Tibial artery (tissue), 4 donors: Measurements from ENCODE around the gene KIF18B.
A peak's percentile ranks its signal among the peaks of the same experiment; 100 is the strongest.

ENCODE experiments used
- DNase-seq, 2 donors: peaks; one replicate each; pipeline ENCODE4 v3.0.0-alpha.2; 2019
- H3K27ac ChIP-seq, 2 donors: fragments of 200-600 bp; sonication (generic) in 1 of 2; 1 replicate in 1 of 2; 2 replicates in 1 of 2; pipeline ENCODE4 v1.5.1; 2018 to 2019; ENCODE audit warnings: mild to moderate bottlenecking in 1 of 2
- H3K27me3 ChIP-seq, 2 donors: fragments of 200-600 bp; sonication (generic) in 1 of 2; one replicate each; pipeline versions ENCODE4 v1.5.1 to v1.6.0; 2016 to 2019
- H3K36me3 ChIP-seq, 3 donors: fragments of 200-600 bp; sonication (generic) in 2 of 3; one replicate each; pipeline ENCODE4 v1.5.1; 2016 to 2019; ENCODE audit warnings: mild to moderate bottlenecking in 2 of 3
- H3K4me1 ChIP-seq, 4 donors: fragments of 200-600 bp; sonication (generic) in 2 of 4; 1 replicate in 3 of 4; 2 replicates in 1 of 4; pipeline ENCODE4 v1.5.1; 2016 to 2019
- H3K4me3 ChIP-seq, 2 donors: fragments of 200-600 bp; sonication (generic) in 1 of 2; 1 replicate in 1 of 2; 2 replicates in 1 of 2; pipeline ENCODE4 v1.5.1; 2018 to 2019; ENCODE audit warnings: mild to moderate bottlenecking in 2 of 2
- H3K9me3 ChIP-seq, 3 donors: fragments of 200-600 bp; sonication (generic) in 1 of 3; one replicate each; pipeline ENCODE4 v1.5.1; 2016 to 2019
- intact Hi-C: fragments of 100-400 bp; cut with DNase I; formaldehyde crosslinking; loops from one replicate; pipeline ENCODE4 v1.15.0; 2023; ENCODE audit warnings: low total_unique reads
- TF ChIP-seq, protein P1 (sequence below), 2 experiments: fragments of 200-600 bp in 1 of 2; fragments of 450-650 bp in 1 of 2; IDR thresholded peaks; one replicate each; pipeline ENCODE4 v1.5.1; 2017 to 2019; ENCODE audit warnings: antibody characterized with exemption in 2 of 2, mild to moderate bottlenecking in 1 of 2, moderate library complexity in 1 of 2

KIF18B gene

DNA sequence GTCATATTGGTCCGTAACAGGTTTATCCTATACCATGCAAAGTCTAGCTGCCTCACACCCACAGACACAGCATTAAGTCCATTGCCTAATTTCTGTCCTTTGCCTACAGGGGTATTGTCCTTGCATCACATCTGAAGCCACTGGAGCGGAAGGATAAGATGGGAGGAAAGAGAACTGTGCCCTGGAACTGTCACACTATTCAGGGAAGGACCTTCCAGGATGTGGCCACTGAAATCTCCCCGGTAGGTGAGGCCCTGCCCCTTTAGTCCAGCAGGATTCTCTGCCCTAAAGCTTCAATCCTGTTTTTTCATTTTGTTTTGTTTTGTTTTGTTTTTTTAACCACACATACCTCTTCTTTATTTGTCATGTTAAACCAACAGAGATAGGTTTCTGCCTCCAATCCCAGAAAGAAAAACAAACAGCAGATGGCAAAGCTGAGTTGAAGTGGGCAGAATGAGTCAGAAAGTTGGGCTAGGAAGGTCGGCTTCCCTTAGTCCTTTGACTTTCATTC lies 46.1 kb downstream of the KIF18B start:
- Histone ChIP-seq H3K27ac (no peak overlapping the region), H3K36me3 (peaks cover 0 to 3% (median 0%) of the 10 kb centered on the region in 3 donors), H3K9me3 (no peaks in the 10 kb centered on the region), H3K4me3 (no peak overlapping the region), H3K27me3 (no peaks in the 10 kb centered on the region), H3K4me1 (peaks cover 0 to 29% (median 20%) of the 10 kb centered on the region in 4 donors)
- TF ChIP-seq, protein P1, sequence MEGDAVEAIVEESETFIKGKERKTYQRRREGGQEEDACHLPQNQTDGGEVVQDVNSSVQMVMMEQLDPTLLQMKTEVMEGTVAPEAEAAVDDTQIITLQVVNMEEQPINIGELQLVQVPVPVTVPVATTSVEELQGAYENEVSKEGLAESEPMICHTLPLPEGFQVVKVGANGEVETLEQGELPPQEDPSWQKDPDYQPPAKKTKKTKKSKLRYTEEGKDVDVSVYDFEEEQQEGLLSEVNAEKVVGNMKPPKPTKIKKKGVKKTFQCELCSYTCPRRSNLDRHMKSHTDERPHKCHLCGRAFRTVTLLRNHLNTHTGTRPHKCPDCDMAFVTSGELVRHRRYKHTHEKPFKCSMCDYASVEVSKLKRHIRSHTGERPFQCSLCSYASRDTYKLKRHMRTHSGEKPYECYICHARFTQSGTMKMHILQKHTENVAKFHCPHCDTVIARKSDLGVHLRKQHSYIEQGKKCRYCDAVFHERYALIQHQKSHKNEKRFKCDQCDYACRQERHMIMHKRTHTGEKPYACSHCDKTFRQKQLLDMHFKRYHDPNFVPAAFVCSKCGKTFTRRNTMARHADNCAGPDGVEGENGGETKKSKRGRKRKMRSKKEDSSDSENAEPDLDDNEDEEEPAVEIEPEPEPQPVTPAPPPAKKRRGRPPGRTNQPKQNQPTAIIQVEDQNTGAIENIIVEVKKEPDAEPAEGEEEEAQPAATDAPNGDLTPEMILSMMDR (IDR thresholded peaks at IDR 0.05), result no peak
- peak in 1 of 2 donors; percentile 7 for DNase-seq
- intact Hi-C loops, result no loop called here

DNA sequence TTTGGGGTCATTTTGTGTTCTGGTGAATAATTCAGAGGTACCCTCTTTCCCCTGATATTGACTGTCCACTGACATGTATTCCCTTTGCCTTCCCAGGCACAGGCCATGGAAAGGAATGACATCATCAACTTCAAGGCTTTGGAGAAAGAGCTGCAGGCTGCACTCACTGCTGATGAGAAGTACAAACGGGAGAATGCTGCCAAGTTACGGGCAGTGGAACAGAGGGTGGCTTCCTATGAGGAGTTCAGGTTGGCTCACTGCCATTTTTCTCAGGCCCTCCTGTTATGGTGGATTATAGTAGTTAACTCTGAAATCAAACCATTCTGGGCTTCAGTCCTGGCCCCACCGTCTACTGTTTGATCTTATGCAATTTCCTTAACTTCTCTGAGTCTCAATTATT lies 46.7 kb downstream of the KIF18B start:
- intact Hi-C loops, result no loop called here
- H3K27ac ChIP-seq, result no peak overlapping the region
- no peaks in the 10 kb centered on the region for H3K9me3 ChIP-seq
- DNase-seq, result peak; percentile 38 to 60
- H3K4me3 ChIP-seq, result no peak overlapping the region
- peaks cover 0 to 4% (median 0%) of the 10 kb centered on the region in 3 donors for H3K36me3 ChIP-seq
- peaks cover 0 to 29% (median 20%) of the 10 kb centered on the region in 4 donors for H3K4me1 ChIP-seq
- TF ChIP-seq, protein P1 (IDR thresholded peaks at IDR 0.05), result no peak
- H3K27me3 ChIP-seq, result no peaks in the 10 kb centered on the region

DNA sequence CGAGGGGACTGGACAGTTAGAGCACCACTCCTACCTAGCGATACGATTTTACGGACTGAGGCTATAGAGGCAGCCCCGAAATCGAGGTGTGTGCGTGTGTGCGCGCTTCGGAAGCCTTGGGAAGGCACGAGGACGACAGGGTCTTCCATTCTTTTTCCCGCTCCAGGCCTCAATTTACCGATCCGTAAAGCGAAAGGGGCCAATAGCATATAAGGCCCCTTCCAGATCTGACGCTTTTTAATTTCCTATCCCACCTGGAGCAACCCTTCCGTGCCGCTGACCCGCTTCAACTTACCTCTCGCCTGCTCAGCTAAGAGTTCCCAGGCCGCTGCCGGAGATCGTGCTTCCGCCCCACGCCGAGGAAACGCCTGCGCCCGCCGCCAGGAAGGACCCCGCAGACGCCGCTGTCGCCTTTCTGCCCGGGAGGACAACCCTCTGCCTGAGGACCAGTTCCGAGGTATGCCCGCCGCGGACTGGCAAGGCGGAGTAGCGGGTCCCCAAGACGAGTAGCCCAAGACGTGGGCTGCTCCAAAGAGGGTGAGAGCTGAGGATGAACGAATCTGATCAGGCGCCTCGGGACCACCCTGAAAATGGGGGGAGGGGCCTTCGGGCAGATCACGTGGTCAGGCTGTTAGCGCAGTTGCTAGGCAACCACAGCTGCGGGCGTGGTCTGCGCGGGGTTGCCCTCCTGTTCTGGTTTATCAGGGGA lies 48.3 kb downstream of the KIF18B start, which contains the start of gene EFTUD2:
EFTUD2 (minus strand) TSS at position 372 of the 709 bp plus-strand sequence. CDS start 4,924 bp downstream, outside the sequence.
- Histone ChIP-seq H3K9me3 (no peaks in the 10 kb centered on the region), H3K4me1 (peaks cover 0 to 29% (median 20%) of the 10 kb centered on the region in 4 donors), H3K4me3 (peak within 1 kb of the TSS; percentile 69 to 77), H3K36me3 (peaks cover 0 to 6% (median 6%) of the 10 kb centered on the region in 3 donors), H3K27me3 (no peaks in the 10 kb centered on the region), H3K27ac (peak within 1 kb of the TSS; percentile 84 to 88)
- intact Hi-C loops, result no loop called here
- peak; percentile 89 to 93 for DNase-seq
- TF ChIP-seq, protein P1 (IDR thresholded peaks at IDR 0.05), result peak in 1 of 2 experiments; percentile 49

DNA sequence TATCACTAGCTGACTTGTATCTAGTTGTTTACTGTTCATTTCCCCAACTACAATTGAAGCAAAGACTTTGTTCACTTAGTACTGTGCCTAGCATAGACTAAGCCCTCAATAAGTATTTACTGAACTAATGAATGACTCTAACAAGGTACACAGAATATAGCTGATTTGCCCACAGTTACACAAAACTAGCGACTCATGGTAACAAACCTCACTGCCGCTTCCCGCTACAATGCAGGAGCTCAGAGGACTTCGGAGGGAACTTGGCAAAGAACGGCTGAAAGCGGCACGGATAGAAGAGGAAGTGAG lies 48.9 kb downstream of the KIF18B start:
- peaks cover 0 to 29% (median 20%) of the 10 kb centered on the region in 4 donors for H3K4me1 ChIP-seq
- peak overlapping the region; percentile 69 to 77 for H3K4me3 ChIP-seq
- no peaks in the 10 kb centered on the region for H3K9me3 ChIP-seq
- intact Hi-C loops, result no loop called here
- H3K36me3 ChIP-seq, result peaks cover 5 to 12% (median 11%) of the 10 kb centered on the region in 3 donors
- H3K27ac ChIP-seq, result peak overlapping the region; percentile 84 to 88
- no peak for DNase-seq
- TF ChIP-seq, protein P1 (IDR thresholded peaks at IDR 0.05), result no peak
- H3K27me3 ChIP-seq, result no peaks in the 10 kb centered on the region

DNA sequence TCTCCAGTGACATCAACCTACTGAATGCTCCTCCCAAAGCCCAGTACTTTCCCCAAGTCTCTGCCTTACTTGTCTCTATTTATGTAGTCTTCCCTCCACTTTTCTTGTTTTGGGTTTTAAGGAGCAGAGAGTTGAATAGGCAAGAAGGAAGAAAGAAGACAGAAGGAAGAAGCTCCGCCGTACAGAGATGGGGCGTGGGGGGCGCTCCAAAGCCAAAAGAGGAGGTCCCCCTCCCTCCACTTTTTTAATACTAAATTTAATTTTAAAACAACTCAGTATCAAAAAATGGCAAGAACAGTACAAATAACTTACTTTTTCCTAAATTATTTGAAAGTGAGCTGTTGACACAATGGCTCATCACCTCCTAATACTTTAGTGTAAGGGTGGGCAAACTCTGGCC lies 52.9 kb downstream of the KIF18B start:
- DNase-seq, result peak in 1 of 2 donors; percentile 2

More for the DNA sequence above, 52.9 kb downstream of the KIF18B start:
- H3K27ac ChIP-seq, result no peak overlapping the region
- intact Hi-C loops, result no loop called here
- TF ChIP-seq, protein P1 (IDR thresholded peaks at IDR 0.05), result no peak
- H3K9me3 ChIP-seq, result no peaks in the 10 kb centered on the region
- H3K4me3 ChIP-seq, result no peak overlapping the region
- H3K36me3 ChIP-seq, result peaks cover 23 to 37% (median 36%) of the 10 kb centered on the region in 3 donors
- no peaks in the 10 kb centered on the region for H3K27me3 ChIP-seq
- H3K4me1 ChIP-seq, result peaks cover 0 to 21% (median 16%) of the 10 kb centered on the region in 4 donors
